DND-41 (cell line): ENCODE measurements around the gene ALDH1A2.

Experiments
- EZH2 ChIP-seq: IDR thresholded peaks from 3 replicates; pipeline ENCODE4 v1.6.1; 2012; ENCODE audit warnings: borderline replicate concordance, low read depth, mild to moderate bottlenecking, moderate library complexity, low read length, inconsistent platforms; ENCODE audit not compliant: severe bottlenecking
- TF ChIP-seq, protein P1 (sequence below): IDR thresholded peaks from 2 replicates; pipeline ENCODE4 v1.5.1; 2012; ENCODE audit warnings: borderline replicate concordance, low read length, moderate library complexity, mild to moderate bottlenecking; ENCODE audit not compliant: poor library complexity, severe bottlenecking; ENCODE audit errors: extremely low read depth

DNA sequence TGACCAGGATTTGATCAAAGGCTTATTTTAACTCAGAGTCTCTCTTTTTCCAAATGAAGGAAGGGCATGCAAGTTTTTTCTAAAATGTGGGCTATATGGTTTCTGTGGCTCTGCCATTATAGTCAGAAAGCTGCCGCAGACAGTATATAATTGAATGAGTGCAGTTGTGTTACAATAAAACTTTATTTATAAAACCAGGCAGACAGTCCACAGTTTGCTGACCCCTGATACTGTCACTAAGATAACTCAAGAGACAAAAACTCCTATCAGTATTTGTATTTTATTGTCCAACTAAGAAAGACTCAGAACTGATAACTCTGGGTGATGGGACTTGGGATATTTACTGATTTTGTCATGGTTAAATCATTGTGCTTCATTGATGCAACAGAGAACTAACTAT lies 4.9 kb downstream of the ALDH1A2 start:
- TF ChIP-seq, protein P1, sequence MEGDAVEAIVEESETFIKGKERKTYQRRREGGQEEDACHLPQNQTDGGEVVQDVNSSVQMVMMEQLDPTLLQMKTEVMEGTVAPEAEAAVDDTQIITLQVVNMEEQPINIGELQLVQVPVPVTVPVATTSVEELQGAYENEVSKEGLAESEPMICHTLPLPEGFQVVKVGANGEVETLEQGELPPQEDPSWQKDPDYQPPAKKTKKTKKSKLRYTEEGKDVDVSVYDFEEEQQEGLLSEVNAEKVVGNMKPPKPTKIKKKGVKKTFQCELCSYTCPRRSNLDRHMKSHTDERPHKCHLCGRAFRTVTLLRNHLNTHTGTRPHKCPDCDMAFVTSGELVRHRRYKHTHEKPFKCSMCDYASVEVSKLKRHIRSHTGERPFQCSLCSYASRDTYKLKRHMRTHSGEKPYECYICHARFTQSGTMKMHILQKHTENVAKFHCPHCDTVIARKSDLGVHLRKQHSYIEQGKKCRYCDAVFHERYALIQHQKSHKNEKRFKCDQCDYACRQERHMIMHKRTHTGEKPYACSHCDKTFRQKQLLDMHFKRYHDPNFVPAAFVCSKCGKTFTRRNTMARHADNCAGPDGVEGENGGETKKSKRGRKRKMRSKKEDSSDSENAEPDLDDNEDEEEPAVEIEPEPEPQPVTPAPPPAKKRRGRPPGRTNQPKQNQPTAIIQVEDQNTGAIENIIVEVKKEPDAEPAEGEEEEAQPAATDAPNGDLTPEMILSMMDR, result no peak
- TF ChIP-seq EZH2, result no peak
